PC-9 (cell line): ENCODE results near the gene DAP3.

ENCODE experiments used
- CTCF ChIP-seq: fragments of 200-600 bp; sonication (generic); conservative IDR thresholded peaks from 2 replicates; pipeline ENCODE4 v1.6.1; 2017; ENCODE audit warnings: mixed run types, antibody characterized with exemption, mild to moderate bottlenecking, moderate library complexity
- EZH2 ChIP-seq: fragments of 200-600 bp; sonication (generic); IDR thresholded peaks from 2 replicates; pipeline ENCODE4 v1.8.0; 2017; ENCODE audit warnings: antibody characterized with exemption, low read depth

- no peak for TF ChIP-seq CTCF
- no peak for TF ChIP-seq EZH2
Measured at GRCh38 chr1:155678027-155678426, 10.9 kb upstream of the DAP3 start.
